ENCODE measurements around the gene EHMT2.
A peak's percentile ranks its signal among the peaks of the same experiment; 100 is the strongest.
"Not testable (repeated sequence)": the region's sequence is repeated elsewhere in the genome, so short reads cannot be mapped to it uniquely, and the experiment has no call there.

EHMT2 gene

GRCh38 chr6:31874836-31875572, 22.5 kb downstream of the EHMT2 start:
- DNase-seq (ENCODE audit: low spot score in 2 of 2) (no peak), ATAC-seq (no peak)
- peak overlapping the region; percentile 26 for H3K27ac Mint-ChIP-seq

GRCh38 chr6:31874084-31874670, 23.3 kb downstream of the EHMT2 start:
- peak overlapping the region; percentile 26 for H3K27ac Mint-ChIP-seq
- H3K4me1 Mint-ChIP-seq, result no peaks in the 10 kb centered on the region
- H3K36me3 Mint-ChIP-seq, result no peaks in the 10 kb centered on the region
- H3K4me3 Mint-ChIP-seq, result no peak overlapping the region
- ATAC-seq (no peak), DNase-seq (ENCODE audit: low spot score in 2 of 2) (no peak)
- no peaks in the 10 kb centered on the region for H3K9me3 Mint-ChIP-seq

More at GRCh38 chr6:31874836-31875572, 22.5 kb downstream of the EHMT2 start:
- Mint-ChIP-seq H3K9me3 (no peaks in the 10 kb centered on the region), H3K4me3 (no peak overlapping the region), H3K4me1 (no peaks in the 10 kb centered on the region), H3K36me3 (peaks cover 4% of the 10 kb centered on the region)

- no peak for ATAC-seq
- no peak for DNase-seq (ENCODE audit: low spot score in 2 of 2)
- H3K36me3 Mint-ChIP-seq, result no peaks in the 10 kb centered on the region
- H3K27ac Mint-ChIP-seq, result no peak overlapping the region
- no peak overlapping the region for H3K4me3 Mint-ChIP-seq
- no peaks in the 10 kb centered on the region for H3K4me1 Mint-ChIP-seq
- no peaks in the 10 kb centered on the region for H3K9me3 Mint-ChIP-seq
Observed at GRCh38 chr6:31871046-31871659, 26.3 kb downstream of the EHMT2 start.

- Mint-ChIP-seq H3K4me3 (no peak overlapping the region), H3K36me3 (no peaks in the 10 kb centered on the region), H3K27ac (peak overlapping the region; percentile 45), H3K4me1 (no peaks in the 10 kb centered on the region), H3K9me3 (no peaks in the 10 kb centered on the region)
- ATAC-seq (peak; percentile 40), DNase-seq (ENCODE audit: low spot score in 2 of 2) (no peak)
Observed at GRCh38 chr6:31870385-31870921, 27.0 kb downstream of the EHMT2 start.

- ATAC-seq (no peak), DNase-seq (ENCODE audit: low spot score in 2 of 2) (no peak)
- no peaks in the 10 kb centered on the region for H3K36me3 Mint-ChIP-seq
- H3K4me3 Mint-ChIP-seq, result no peak overlapping the region
- H3K4me1 Mint-ChIP-seq, result peaks cover 4% of the 10 kb centered on the region
- H3K27ac Mint-ChIP-seq, result no peak overlapping the region
- H3K9me3 Mint-ChIP-seq, result no peaks in the 10 kb centered on the region
Observed at GRCh38 chr6:31869343-31869742, 28.2 kb downstream of the EHMT2 start.

GRCh38 chr6:31868658-31868971, 28.9 kb downstream of the EHMT2 start:
- H3K4me1 Mint-ChIP-seq; H3K9me3 Mint-ChIP-seq; H3K4me3 Mint-ChIP-seq; H3K36me3 Mint-ChIP-seq; DNase-seq (ENCODE audit: low spot score in 2 of 2); H3K27ac Mint-ChIP-seq; ATAC-seq: not testable (repeated sequence)

GRCh38 chr6:31865205-31866118, 32.0 kb downstream of the EHMT2 start:
- Mint-ChIP-seq H3K36me3 (peaks cover 20% of the 10 kb centered on the region), H3K4me1 (peaks cover 21% of the 10 kb centered on the region), H3K4me3 (no peak overlapping the region), H3K27ac (no peak overlapping the region), H3K9me3 (no peaks in the 10 kb centered on the region)
- DNase-seq (ENCODE audit: low spot score in 2 of 2) (no peak), ATAC-seq (no peak)

GRCh38 chr6:31864818-31865204, 32.7 kb downstream of the EHMT2 start:
- no peak overlapping the region for H3K27ac Mint-ChIP-seq
- peaks cover 26% of the 10 kb centered on the region for H3K4me1 Mint-ChIP-seq
- no peak for ATAC-seq
- H3K36me3 Mint-ChIP-seq, result peaks cover 25% of the 10 kb centered on the region
- DNase-seq (ENCODE audit: low spot score in 2 of 2), result no peak
- H3K4me3 Mint-ChIP-seq, result peak overlapping the region; percentile 98
- H3K9me3 Mint-ChIP-seq, result no peaks in the 10 kb centered on the region

- peaks cover 27% of the 10 kb centered on the region for H3K4me1 Mint-ChIP-seq
- H3K27ac Mint-ChIP-seq, result peak overlapping the region; percentile 90
- not testable (repeated sequence) for ATAC-seq, H3K9me3 Mint-ChIP-seq
- peaks cover 32% of the 10 kb centered on the region for H3K36me3 Mint-ChIP-seq
- peak in 1 of 2 donors; percentile 59 for DNase-seq (ENCODE audit: low spot score in 2 of 2)
- peak overlapping the region; percentile 98 for H3K4me3 Mint-ChIP-seq
Observed at GRCh38 chr6:31864123-31864562, 33.4 kb downstream of the EHMT2 start.

- Mint-ChIP-seq H3K4me3 (peak within 1 kb of the TSS; percentile 98), H3K36me3 (peaks cover 48% of the 10 kb centered on the region), H3K4me1 (peaks cover 27% of the 10 kb centered on the region), H3K27ac (peak within 1 kb of the TSS; percentile 90), H3K9me3 (no peaks in the 10 kb centered on the region)
- ATAC-seq, result peak; percentile 97
- peak; percentile 89 to 98 for DNase-seq (ENCODE audit: low spot score in 2 of 2)
Observed at GRCh38 chr6:31862344-31863235, 34.9 kb downstream of the EHMT2 start, which contains the start of gene NEU1. Gene NEU1, minus strand, starts transcription at chr6:31862821. Its CDS starts 45 bp downstream, at chr6:31862776.

GRCh38 chr6:31861919-31862343, 35.6 kb downstream of the EHMT2 start:
- ATAC-seq (no peak), DNase-seq (ENCODE audit: low spot score in 2 of 2) (no peak)
- H3K4me3 Mint-ChIP-seq, result peak overlapping the region; percentile 98
- H3K27ac Mint-ChIP-seq, result peak overlapping the region; percentile 90
- H3K36me3 Mint-ChIP-seq, result peaks cover 54% of the 10 kb centered on the region
- H3K9me3 Mint-ChIP-seq, result no peaks in the 10 kb centered on the region
- peaks cover 27% of the 10 kb centered on the region for H3K4me1 Mint-ChIP-seq

- ATAC-seq (no peak), DNase-seq (ENCODE audit: low spot score in 2 of 2) (no peak)
- Mint-ChIP-seq H3K4me1 (peaks cover 27% of the 10 kb centered on the region), H3K36me3 (peaks cover 59% of the 10 kb centered on the region), H3K4me3 (peak overlapping the region; percentile 98), H3K27ac (peak overlapping the region; percentile 90), H3K9me3 (no peaks in the 10 kb centered on the region)
Observed at GRCh38 chr6:31861150-31861549, 36.3 kb downstream of the EHMT2 start.

- no peak for DNase-seq (ENCODE audit: low spot score in 2 of 2)
- Mint-ChIP-seq H3K4me1 (peaks cover 27% of the 10 kb centered on the region), H3K36me3 (peaks cover 59% of the 10 kb centered on the region), H3K4me3 (no peak overlapping the region), H3K27ac (no peak overlapping the region), H3K9me3 (no peaks in the 10 kb centered on the region)
- no peak for ATAC-seq
Observed at GRCh38 chr6:31860349-31860748, 37.1 kb downstream of the EHMT2 start.

GRCh38 chr6:31859923-31860322, 37.6 kb downstream of the EHMT2 start:
- Mint-ChIP-seq H3K4me3 (no peak overlapping the region), H3K27ac (no peak overlapping the region)

More at GRCh38 chr6:31859923-31860322, 37.6 kb downstream of the EHMT2 start:
- no peak for ATAC-seq
- Mint-ChIP-seq H3K9me3 (no peaks in the 10 kb centered on the region), H3K4me1 (peaks cover 27% of the 10 kb centered on the region), H3K36me3 (peaks cover 59% of the 10 kb centered on the region)
- DNase-seq (ENCODE audit: low spot score in 2 of 2), result no peak

Data from stimulated activated effector memory CD8-positive, alpha-beta T cell treated with anti-CD3 and anti-CD28 coated beads, Interleukin-12 subunit alpha, Interleukin-12 subunit beta, amount 100 ng/mL, for 72 hours (primary cell).